Spleen (tissue), 11 donors: Measurements from ENCODE around the gene FHIT. TPM values are rescaled to one million over a fixed set of nuclear protein-coding genes. Genes with fewer than 3 reads are reported as not detected.
"Not testable (repeated sequence)": the region's sequence is repeated elsewhere in the genome, so short reads cannot be mapped to it uniquely, and the experiment has no call there.

Experiments used
- DNase-seq: peaks from one replicate; pipeline ENCODE4 v3.0.0-alpha.2; 2020
- H3K27ac ChIP-seq, 8 donors: fragments of 200-600 bp; sonication (generic) in 7 of 8; 1 replicate in 4 of 8; 2 replicates in 4 of 8; pipeline versions ENCODE4 v1.5.0 to v1.8.0; 2016 to 2021; ENCODE audit warnings: inconsistent platforms in 4 of 8, mild to moderate bottlenecking in 4 of 8, moderate library complexity in 1 of 8
- H3K27me3 ChIP-seq, 7 donors: fragments of 200-600 bp; sonication (generic) in 6 of 7; replicated peaks in 1 of 7; 1 replicate in 4 of 7; 2 replicates in 3 of 7; pipeline versions ENCODE4 v1.5.0 to v1.8.0; 2016 to 2021; ENCODE audit warnings: inconsistent platforms in 3 of 7, mild to moderate bottlenecking in 1 of 7
- H3K36me3 ChIP-seq, 6 donors: fragments of 200-600 bp; sonication (generic) in 5 of 6; 1 replicate in 4 of 6; 2 replicates in 2 of 6; pipeline versions ENCODE4 v1.5.0 to v1.8.0; 2016 to 2021; ENCODE audit warnings: inconsistent platforms in 2 of 6
- H3K4me1 ChIP-seq, 6 donors: fragments of 200-600 bp; sonication (generic) in 5 of 6; 1 replicate in 3 of 6; 2 replicates in 3 of 6; pipeline versions ENCODE4 v1.5.0 to v1.8.0; 2016 to 2021; ENCODE audit warnings: inconsistent platforms in 3 of 6
- H3K4me3 ChIP-seq, 8 donors: fragments of 200-600 bp; sonication (generic) in 7 of 8; 1 replicate in 4 of 8; 2 replicates in 4 of 8; pipeline versions ENCODE4 v1.5.0 to v1.8.0; 2016 to 2021; ENCODE audit warnings: inconsistent platforms in 4 of 8, mild to moderate bottlenecking in 4 of 8, moderate library complexity in 2 of 8
- H3K9me3 ChIP-seq, 8 donors: fragments of 200-600 bp; sonication (generic) in 7 of 8; 1 replicate in 4 of 8; 2 replicates in 4 of 8; pipeline versions ENCODE4 v1.5.0 to v1.8.0; 2016 to 2021; ENCODE audit warnings: inconsistent platforms in 4 of 8
- CTCF ChIP-seq, 11 experiments: fragments of 200-600 bp in 7 of 11; fragments of 450-650 bp in 4 of 11; sonication (generic) in 4 of 11; IDR thresholded peaks in 8 of 11; conservative IDR thresholded peaks in 3 of 11; 1 replicate in 7 of 11; 2 replicates in 4 of 11; pipeline versions ENCODE4 v1.4.0 to v1.8.0; 2016 to 2021; ENCODE audit warnings: antibody characterized with exemption in 11 of 11, inconsistent platforms in 4 of 11, mild to moderate bottlenecking in 1 of 11
- POLR2A ChIP-seq, 3 donors: fragments of 450-650 bp; IDR thresholded peaks; one replicate each; pipeline ENCODE4 v1.5.1; 2017; ENCODE audit warnings: antibody characterized with exemption in 3 of 3, mild to moderate bottlenecking in 1 of 3
- POLR2AphosphoS5 ChIP-seq, 3 donors: sonication (generic); formaldehyde crosslinking; IDR thresholded peaks; one replicate each; pipeline ENCODE4 v1.5.1; 2017; ENCODE audit warnings: antibody characterized with exemption in 3 of 3
- WGBS, 5 donors: extraction: QIAGEN DNeasy Blood & Tissue Kit in 3 of 5; methylation state at CpG; one replicate each; pipeline versions ENCODE4 v1.1.5 to v1.1.7; 2013 to 2018; 5-methylcytosine and 5-hydroxymethylcytosine counted together
- intact Hi-C: fragments of 100-400 bp; cut with DNase I; formaldehyde crosslinking; loops from one replicate; pipeline ENCODE4 v1.15.0; 2023; ENCODE audit warnings: low total_unique reads
- polyA plus RNA-seq, 3 donors: library from polyadenylated mRNA; stranded (reverse); fragments of 200-250 nt; gene quantifications; one replicate each; pipeline ENCODE4 v1.2.1, GENCODE V29; 2013
- total RNA-seq, 7 donors: library from RNA; depleted of rRNA in 3 of 7; stranded (reverse); fragments of >200 nt in 3 of 7; fragmentation: NEBNext Ultra II Directional in 4 of 7; extraction: Animal tissue kit (Norgen Biotek cat#: 25700) in 4 of 7; gene quantifications; one replicate each; pipeline versions ENCODE4 v1.1.0 to v1.2.1, GENCODE V29; 2016 to 2021
- donor health status: healthy with polysubstance abuse.
- donor health status: DM: no; HTN: no; CAD: no; lungs with moderate emphysema.
- donor health status: DM: no; HTN: no; CAD: no.
- donor health status: Bipolar disorder and iron deficiency.
- donor health status: healthy.
- donor health status: DM: no; HTN: no; CAD: no.
- donor health status: DM: yes; HTN: yes; CAD: no.

Gene FHIT
- total and polyA plus RNA-seq, 10 donors: 4.1 to 23.1 (median 12.2) TPM

- intact Hi-C loops: no loop called here
- H3K9me3 ChIP-seq: peaks cover 0 to 5% (median 0%) of the 10 kb centered on the region in 8 donors
- 82 to 95% (median 87%) methylated on average over 1 of the region's 1 CpG for WGBS, 5 donors
- DNase-seq: no peak
- H3K27ac ChIP-seq: no peak overlapping the region
- no peak overlapping the region for H3K4me3 ChIP-seq
- no peaks in the 10 kb centered on the region for H3K27me3 ChIP-seq
- H3K4me1 ChIP-seq: no peaks in the 10 kb centered on the region
- no peaks in the 10 kb centered on the region for H3K36me3 ChIP-seq
- TF ChIP-seq POLR2AphosphoS5 (IDR thresholded peaks at IDR 0.05): no peak
- TF ChIP-seq CTCF (IDR thresholded peaks at IDR 0.05 in 8 of 11, conservative IDR thresholded peaks at IDR 0.05 in 3 of 11): no peak
- no peak for TF ChIP-seq POLR2A (IDR thresholded peaks at IDR 0.05)
These were observed 198.4 kb downstream of the FHIT start for GRCh38 chr3:61052851-61053250.

GRCh38 chr3:61051666-61052065 is 199.6 kb downstream of the FHIT start:
- Histone ChIP-seq H3K27ac (no peak overlapping the region), H3K36me3 (no peaks in the 10 kb centered on the region), H3K4me1 (no peaks in the 10 kb centered on the region), H3K4me3 (no peak overlapping the region), H3K27me3 (no peaks in the 10 kb centered on the region), H3K9me3 (peaks cover 0 to 14% (median 4%) of the 10 kb centered on the region in 8 donors)
- intact Hi-C loops: no loop called here
- DNase-seq: no peak
- WGBS, 5 donors: 62 to 85% (median 82%) methylated on average over 1 of the region's 1 CpG
- TF ChIP-seq POLR2A (IDR thresholded peaks at IDR 0.05) (no peak), CTCF (IDR thresholded peaks at IDR 0.05 in 8 of 11, conservative IDR thresholded peaks at IDR 0.05 in 3 of 11) (no peak)

- H3K27ac ChIP-seq, H3K27me3 ChIP-seq, H3K4me1 ChIP-seq, H3K36me3 ChIP-seq, intact Hi-C loops, H3K4me3 ChIP-seq, DNase-seq: not testable (repeated sequence)
- 66 to 94% (median 81%) methylated on average over 1 of the region's 1 CpG for WGBS, 5 donors
- peaks cover 3 to 70% (median 45%) of the 10 kb centered on the region in 8 donors for H3K9me3 ChIP-seq
These were observed 206.1 kb downstream of the FHIT start for GRCh38 chr3:61045169-61045568.

- TF ChIP-seq CTCF (IDR thresholded peaks at IDR 0.05 in 8 of 11, conservative IDR thresholded peaks at IDR 0.05 in 3 of 11) (no peak), POLR2AphosphoS5 (IDR thresholded peaks at IDR 0.05) (no peak), POLR2A (IDR thresholded peaks at IDR 0.05) (no peak)
- Histone ChIP-seq H3K9me3 (peaks cover 3 to 70% (median 44%) of the 10 kb centered on the region in 8 donors), H3K36me3 (peaks cover 0 to 7% (median 0%) of the 10 kb centered on the region in 6 donors), H3K27me3 (no peaks in the 10 kb centered on the region), H3K4me3 (no peak overlapping the region), H3K4me1 (no peaks in the 10 kb centered on the region), H3K27ac (no peak overlapping the region)
- no peak for DNase-seq
- WGBS, 5 donors: 83 to 96% (median 92%) methylated on average over 10 of the region's 10 CpGs
- intact Hi-C loops: no loop called here
These were observed 208.1 kb downstream of the FHIT start for GRCh38 chr3:61043156-61043555.

- no peak overlapping the region for H3K27ac ChIP-seq
- WGBS, 5 donors: 88 to 99% (median 93%) methylated on average over 2 of the region's 2 CpGs
- peaks cover 0 to 7% (median 0%) of the 10 kb centered on the region in 6 donors for H3K36me3 ChIP-seq
- no peak for DNase-seq
- H3K4me1 ChIP-seq: no peaks in the 10 kb centered on the region
- H3K9me3 ChIP-seq: peaks cover 3 to 54% (median 31%) of the 10 kb centered on the region in 8 donors
- no peaks in the 10 kb centered on the region for H3K27me3 ChIP-seq
- no peak for TF ChIP-seq CTCF (IDR thresholded peaks at IDR 0.05 in 8 of 11, conservative IDR thresholded peaks at IDR 0.05 in 3 of 11)
- TF ChIP-seq POLR2AphosphoS5 (IDR thresholded peaks at IDR 0.05): no peak
- TF ChIP-seq POLR2A (IDR thresholded peaks at IDR 0.05): no peak
- H3K4me3 ChIP-seq: no peak overlapping the region
- intact Hi-C loops: no loop called here
These were observed 210.6 kb downstream of the FHIT start for GRCh38 chr3:61040618-61041017.
